ENCODE data around the gene PRSS57.

PRSS57 gene

DNA sequence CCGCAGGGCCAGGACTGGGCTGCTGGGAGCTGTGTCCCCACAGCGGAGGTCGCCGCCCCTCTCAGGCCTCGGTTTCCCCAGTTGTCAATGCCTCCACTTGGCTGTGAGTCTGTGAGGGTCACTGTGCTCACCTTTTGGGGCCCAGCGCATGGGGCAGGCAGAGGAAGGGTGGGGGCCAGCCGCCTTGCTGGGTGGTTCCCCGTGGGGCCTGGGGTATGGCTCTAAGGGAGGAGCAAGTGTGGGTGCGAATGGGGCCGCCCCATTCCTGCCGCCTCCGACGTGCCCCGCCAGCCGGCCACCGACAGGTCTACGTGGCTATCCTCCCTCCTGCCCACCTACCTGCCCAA lies 56.4 kb downstream of the PRSS57 start:
- DNase-seq (ENCODE audit: low spot score): no peak
